ENCODE results near the gene GMPPA. TPM values are rescaled to one million over a fixed set of nuclear protein-coding genes. Genes with fewer than 3 reads are reported as not detected.
A peak's percentile ranks its signal among the peaks of the same experiment; 100 is the strongest.

Gene GMPPA
- total RNA-seq, 1 experiment from 2014 or later, result 47.0 TPM

DNA sequence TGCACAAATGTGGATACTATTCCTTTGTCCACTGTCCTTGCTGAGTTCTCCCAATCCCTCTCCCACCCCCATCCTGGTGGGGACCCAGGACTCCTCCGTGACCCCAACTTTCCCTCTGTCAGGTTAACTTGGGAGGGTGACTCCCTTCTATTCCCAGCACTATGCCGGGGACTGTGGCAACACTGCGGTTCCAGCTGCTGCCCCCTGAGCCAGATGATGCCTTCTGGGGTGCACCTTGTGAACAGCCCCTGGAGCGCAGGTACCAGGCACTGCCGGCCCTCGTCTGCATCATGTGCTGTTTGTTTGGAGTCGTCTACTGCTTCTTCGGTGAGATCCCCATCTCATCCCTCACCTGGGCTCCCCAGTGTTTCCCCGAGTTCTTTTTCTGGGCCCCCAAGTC, 45.9 kb downstream of the GMPPA start:
- Histone ChIP-seq H3K4me3 (no peak overlapping the region), H3K36me3 (peaks cover 22% of the 10 kb centered on the region), H3K4me1 (replicated peaks) (peaks cover 4% of the 10 kb centered on the region), H3K27ac (no peak overlapping the region), H3K27me3 (replicated peaks) (no peaks in the 10 kb centered on the region), H3K9me3 (replicated peaks) (no peaks in the 10 kb centered on the region)
- no peak for DNase-seq (ENCODE audit: low read depth in 1 of 2, low spot score in 2 of 2)

DNA sequence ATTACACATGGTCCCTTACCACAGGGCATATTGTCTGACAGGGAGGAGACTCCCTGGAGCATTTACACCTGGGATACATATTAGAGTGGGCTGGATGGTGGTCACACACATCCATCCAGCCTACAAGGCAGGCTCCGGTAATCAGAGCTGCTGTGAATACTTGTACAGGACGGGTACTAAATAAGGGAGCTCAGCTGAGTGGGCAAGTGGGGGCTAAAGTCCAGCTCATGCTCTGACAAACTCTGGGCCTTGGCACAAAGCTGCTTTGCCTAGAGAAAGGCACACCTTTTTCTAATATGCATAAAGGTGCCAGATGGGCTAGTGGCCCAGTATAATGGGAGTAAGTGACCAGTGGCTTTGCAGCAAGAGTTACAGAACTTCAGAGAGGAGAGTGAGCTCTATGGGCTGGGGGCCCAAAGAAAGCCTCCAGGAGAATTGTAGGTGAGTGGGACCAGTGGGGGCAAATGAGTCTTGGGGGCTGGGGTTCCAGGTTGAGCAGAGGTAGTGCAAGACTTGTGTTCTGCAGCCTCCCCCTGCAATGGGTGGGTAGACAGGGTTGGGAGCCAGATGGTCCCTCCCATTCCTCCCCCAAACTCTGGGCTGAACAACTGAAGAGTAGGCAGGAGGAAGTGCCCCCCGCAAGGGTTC, 46.7 kb downstream of the GMPPA start:
- Histone ChIP-seq H3K4me1 (replicated peaks) (peaks cover 4% of the 10 kb centered on the region), H3K27ac (no peak overlapping the region), H3K9me3 (replicated peaks) (no peaks in the 10 kb centered on the region), H3K4me3 (no peak overlapping the region), H3K27me3 (replicated peaks) (no peaks in the 10 kb centered on the region), H3K36me3 (peaks cover 15% of the 10 kb centered on the region)
- no peak for DNase-seq (ENCODE audit: low read depth in 1 of 2, low spot score in 2 of 2)

DNA sequence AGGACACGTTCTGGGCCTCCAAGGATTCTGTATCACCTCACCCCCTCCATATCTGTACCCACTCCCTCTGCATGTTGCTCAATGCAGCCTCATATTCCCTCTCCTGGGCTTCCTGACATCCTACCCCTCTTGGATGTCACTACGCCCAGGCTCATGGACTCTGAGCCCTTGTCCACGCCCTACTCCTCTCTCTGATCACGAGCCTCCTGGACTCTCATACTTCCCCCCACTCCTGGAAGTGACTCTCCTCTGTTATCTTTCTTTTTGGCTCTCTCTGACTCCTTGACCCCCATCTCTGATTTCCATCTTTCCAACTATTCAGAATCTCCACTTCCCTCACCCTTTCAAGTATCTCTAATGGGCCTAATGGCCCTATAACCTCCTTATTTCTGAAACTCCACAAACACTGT, 47.3 kb downstream of the GMPPA start:
- no peak overlapping the region for H3K4me3 ChIP-seq
- no peak for DNase-seq (ENCODE audit: low read depth in 1 of 2, low spot score in 2 of 2)
- peaks cover 4% of the 10 kb centered on the region for H3K4me1 ChIP-seq (replicated peaks)
- H3K27ac ChIP-seq, result no peak overlapping the region
- no peaks in the 10 kb centered on the region for H3K27me3 ChIP-seq (replicated peaks)
- peaks cover 9% of the 10 kb centered on the region for H3K36me3 ChIP-seq
- H3K9me3 ChIP-seq (replicated peaks), result no peaks in the 10 kb centered on the region

DNA sequence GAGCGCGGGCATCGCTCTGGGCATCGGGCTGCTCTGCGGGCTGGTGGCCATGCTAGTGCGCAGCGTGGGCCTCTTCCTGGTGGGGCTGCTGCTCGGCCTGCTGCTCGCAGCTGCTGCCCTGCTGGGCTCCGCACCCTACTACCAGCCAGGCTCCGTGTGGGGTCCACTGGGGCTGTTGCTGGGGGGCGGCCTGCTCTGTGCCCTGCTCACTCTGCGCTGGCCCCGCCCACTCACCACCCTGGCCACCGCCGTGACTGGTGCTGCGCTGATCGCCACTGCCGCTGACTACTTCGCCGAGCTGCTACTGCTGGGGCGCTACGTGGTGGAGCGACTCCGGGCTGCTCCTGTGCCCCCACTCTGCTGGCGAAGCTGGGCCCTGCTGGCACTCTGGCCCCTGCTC, 48.9 kb downstream of the GMPPA start:
- Histone ChIP-seq H3K27ac (no peak overlapping the region), H3K4me3 (no peak overlapping the region), H3K4me1 (replicated peaks) (peaks cover 16% of the 10 kb centered on the region), H3K9me3 (replicated peaks) (no peaks in the 10 kb centered on the region), H3K27me3 (replicated peaks) (no peaks in the 10 kb centered on the region), H3K36me3 (no peaks in the 10 kb centered on the region)
- DNase-seq (ENCODE audit: low read depth in 1 of 2, low spot score in 2 of 2), result no peak

DNA sequence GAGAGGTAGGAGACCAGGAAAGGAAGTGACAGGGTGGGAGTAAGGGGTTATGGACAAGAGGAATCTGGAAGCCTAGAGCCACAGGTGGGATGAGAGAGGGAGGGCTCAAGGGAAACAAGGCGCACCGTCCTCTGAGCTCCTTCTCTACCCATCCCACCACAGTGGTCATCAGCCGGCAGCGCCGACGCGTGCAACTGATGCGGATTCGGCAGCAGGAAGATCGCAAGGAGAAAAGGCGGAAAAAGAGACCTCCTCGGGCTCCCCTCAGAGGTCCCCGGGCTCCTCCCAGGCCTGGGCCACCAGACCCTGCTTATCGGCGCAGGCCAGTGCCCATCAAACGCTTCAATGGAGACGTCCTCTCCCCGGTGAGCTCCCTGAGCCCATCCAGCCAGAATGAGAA, 50.3 kb downstream of the GMPPA start:
- H3K4me3 ChIP-seq, result no peak overlapping the region

DNA sequence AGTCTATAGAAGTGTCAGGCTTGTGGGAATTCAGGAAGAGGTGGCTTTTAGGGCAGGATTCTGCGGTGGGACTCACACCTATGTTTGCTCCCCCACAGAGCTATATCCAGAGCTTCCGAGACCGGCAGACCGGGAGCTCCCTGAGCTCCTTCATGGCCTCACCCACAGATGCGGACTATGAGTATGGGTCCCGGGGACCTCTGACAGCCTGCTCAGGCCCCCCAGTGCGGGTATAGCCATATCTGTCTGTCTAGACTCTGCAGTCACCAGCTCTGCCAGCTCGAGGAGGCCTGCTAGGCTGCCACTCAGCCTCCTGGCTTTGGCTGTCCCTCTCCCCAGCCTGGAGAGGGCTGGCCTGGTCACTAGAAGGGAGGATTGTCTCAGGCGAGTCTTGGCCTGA, 50.9 kb downstream of the GMPPA start:
- DNase-seq (ENCODE audit: low read depth in 1 of 2, low spot score in 2 of 2), result no peak
- Histone ChIP-seq H3K4me3 (no peak overlapping the region), H3K27ac (no peak overlapping the region), H3K4me1 (replicated peaks) (peaks cover 17% of the 10 kb centered on the region), H3K27me3 (replicated peaks) (no peaks in the 10 kb centered on the region), H3K36me3 (no peaks in the 10 kb centered on the region), H3K9me3 (replicated peaks) (no peaks in the 10 kb centered on the region)

More for the DNA sequence above, 50.3 kb downstream of the GMPPA start:
- Histone ChIP-seq H3K36me3 (no peaks in the 10 kb centered on the region), H3K9me3 (replicated peaks) (no peaks in the 10 kb centered on the region), H3K27ac (no peak overlapping the region), H3K4me1 (replicated peaks) (peaks cover 20% of the 10 kb centered on the region), H3K27me3 (replicated peaks) (no peaks in the 10 kb centered on the region)
- DNase-seq (ENCODE audit: low read depth in 1 of 2, low spot score in 2 of 2), result no peak

DNA sequence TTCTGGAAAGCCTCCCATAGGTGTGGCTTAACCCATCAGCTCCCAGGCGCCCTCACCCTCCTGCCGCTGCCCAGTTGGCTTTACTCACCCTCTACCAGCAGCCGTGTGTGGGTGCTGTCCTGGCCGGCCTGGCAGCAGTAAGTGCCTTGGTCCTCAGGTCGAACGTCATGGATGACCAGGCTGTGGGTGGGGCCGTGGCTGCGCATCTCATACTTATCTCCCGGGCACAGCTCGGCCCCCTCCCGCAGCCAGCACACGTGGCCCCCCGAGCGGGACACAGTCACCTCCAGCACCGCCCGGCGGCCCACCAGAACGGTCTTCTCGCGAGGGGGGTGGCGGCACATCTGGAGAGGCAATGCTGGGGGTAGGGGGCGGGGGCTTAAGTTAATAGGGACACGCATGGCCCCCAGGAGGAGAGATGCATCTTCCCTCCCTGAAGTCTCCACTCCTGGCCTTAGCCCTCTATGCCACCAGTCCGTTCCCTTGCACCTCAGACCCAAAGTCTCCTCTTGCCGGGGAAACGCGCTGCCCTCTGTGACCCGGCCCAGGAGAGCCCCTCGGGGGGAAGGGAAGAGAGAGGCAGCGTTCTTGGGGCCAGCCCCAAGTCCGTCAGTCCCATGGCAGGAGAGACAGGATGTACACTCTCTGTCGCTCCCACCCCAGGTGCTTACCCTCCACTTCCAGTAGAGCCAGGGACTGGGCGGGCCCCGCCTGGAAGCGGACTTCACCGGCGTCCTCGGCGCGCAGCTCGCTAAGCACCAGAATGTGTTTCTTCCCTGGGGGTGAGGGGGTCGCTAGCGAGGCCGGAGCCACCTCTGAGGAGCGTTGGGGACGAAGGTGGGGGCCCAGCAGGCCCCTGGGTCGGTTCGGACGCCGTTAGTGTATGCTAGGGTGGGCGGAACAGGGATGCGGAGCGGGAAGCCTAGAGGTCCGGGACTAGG, 53.0 kb downstream of the GMPPA start:
- peaks cover 17% of the 10 kb centered on the region for H3K4me1 ChIP-seq (replicated peaks)
- no peaks in the 10 kb centered on the region for H3K9me3 ChIP-seq (replicated peaks)
- peak overlapping the region; percentile 52 for H3K4me3 ChIP-seq
- DNase-seq (ENCODE audit: low read depth in 1 of 2, low spot score in 2 of 2), result peak in 1 of 2 experiments; percentile 57
- no peaks in the 10 kb centered on the region for H3K36me3 ChIP-seq
- H3K27me3 ChIP-seq (replicated peaks), result no peaks in the 10 kb centered on the region
- no peak overlapping the region for H3K27ac ChIP-seq

DNA sequence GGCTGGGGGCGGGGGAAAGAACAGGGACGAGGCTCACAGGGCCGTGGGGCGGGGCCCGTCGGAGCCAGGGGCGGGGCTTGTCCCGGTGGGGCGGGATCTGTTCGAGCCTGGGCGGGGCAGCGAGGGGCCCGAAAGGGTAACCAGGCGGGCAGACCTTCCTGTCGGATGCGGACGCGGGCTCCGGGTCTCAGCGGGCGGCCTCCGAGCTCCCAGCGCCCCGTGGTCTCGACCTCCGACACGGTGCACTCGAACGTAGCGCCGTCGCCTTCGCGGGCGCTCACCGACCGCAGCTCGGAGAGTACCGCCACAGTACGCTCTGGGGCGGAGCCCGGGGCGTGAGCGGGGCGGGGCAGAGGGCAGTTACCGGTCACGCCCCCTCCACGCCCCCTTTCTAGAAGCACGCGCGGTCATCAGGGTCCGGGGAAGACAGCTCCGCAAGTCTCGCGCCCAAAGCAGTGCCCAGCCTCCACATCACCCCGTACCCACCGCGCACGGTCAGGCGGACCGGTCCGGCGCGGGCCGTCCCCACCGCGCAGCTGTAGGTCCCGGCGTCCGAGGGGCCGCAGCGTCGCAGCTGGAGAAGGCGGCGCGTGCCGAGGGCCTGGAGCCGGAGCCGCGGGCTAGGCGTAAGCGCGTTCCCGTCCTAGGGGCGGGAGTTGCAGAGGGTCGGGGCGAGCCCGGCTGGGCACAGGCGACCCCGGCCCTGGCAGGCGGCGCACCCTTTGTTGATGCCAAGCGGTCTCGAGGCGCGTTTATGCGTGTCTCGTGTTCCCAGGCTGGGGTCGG, 53.9 kb downstream of the GMPPA start:
- H3K27ac ChIP-seq, result no peak overlapping the region
- peak overlapping the region; percentile 52 for H3K4me3 ChIP-seq
- peak; percentile 90 to 97 for DNase-seq (ENCODE audit: low read depth in 1 of 2, low spot score in 2 of 2)
- no peaks in the 10 kb centered on the region for H3K36me3 ChIP-seq
- no peaks in the 10 kb centered on the region for H3K27me3 ChIP-seq (replicated peaks)
- H3K9me3 ChIP-seq (replicated peaks), result no peaks in the 10 kb centered on the region
- H3K4me1 ChIP-seq (replicated peaks), result peaks cover 17% of the 10 kb centered on the region

DNA sequence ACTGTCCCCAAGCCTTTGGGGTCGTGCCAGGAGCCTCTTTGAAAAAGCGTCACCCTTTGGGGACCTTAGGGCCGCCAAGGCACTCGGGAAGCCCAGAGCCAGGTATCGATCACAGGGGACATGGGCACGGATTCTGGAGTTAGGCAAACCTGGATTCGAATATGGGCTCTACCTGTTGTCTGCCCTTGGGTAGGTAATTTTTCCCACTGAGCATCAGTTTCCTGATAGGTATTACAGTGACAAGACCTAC, 54.4 kb downstream of the GMPPA start:
- peaks cover 17% of the 10 kb centered on the region for H3K4me1 ChIP-seq (replicated peaks)
- no peak for DNase-seq (ENCODE audit: low read depth in 1 of 2, low spot score in 2 of 2)
- H3K36me3 ChIP-seq, result no peaks in the 10 kb centered on the region
- H3K27me3 ChIP-seq (replicated peaks), result no peaks in the 10 kb centered on the region
- no peaks in the 10 kb centered on the region for H3K9me3 ChIP-seq (replicated peaks)
- no peak overlapping the region for H3K27ac ChIP-seq
- peak overlapping the region; percentile 52 for H3K4me3 ChIP-seq

DNA sequence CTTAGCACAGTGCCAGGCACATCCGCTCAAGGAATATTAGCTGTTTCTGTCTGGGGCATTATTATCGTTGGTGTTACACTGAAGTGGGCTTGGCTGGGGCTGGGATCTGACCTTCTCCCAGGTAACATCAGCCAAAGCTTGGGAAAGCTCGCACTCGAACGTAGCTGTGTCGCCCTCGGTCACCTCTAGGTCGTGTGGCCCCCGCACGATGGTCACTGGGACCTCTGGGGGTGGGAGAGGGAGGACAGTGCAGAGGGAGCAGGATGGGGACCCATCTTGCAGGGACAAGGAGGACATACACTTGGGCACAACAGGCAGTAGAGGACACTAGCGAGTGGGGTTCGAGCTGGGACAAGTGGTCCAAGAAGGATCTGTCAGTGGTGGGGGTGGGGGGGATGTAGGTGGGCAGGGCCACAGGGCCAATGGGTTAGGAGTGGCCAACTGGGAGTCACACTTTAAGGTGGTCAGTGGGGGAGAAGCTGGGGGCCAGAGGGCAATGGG, 54.8 kb downstream of the GMPPA start:
- H3K4me3 ChIP-seq, result no peak overlapping the region

DNA sequence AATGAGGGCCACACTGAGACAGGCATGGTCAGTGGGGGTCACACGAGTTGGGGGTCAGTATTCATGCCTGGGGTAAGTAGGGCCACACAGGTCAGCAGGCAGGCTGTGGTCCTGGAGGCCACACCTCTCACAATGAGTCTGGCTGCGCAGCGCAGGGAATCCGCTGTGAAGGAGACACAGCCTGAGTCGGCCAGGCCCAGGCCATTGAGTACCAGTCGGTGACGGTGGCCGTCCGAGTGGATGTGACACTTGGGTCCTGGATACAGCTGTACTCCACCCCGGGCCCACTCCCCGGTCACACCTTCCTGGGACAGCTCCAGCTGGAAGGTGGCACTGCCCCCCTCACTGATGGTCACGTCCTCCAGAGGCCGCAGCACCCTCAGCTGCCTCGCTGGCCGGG, 55.7 kb downstream of the GMPPA start:
- H3K4me3 ChIP-seq, result no peak overlapping the region
- no peaks in the 10 kb centered on the region for H3K9me3 ChIP-seq (replicated peaks)
- no peak for DNase-seq (ENCODE audit: low read depth in 1 of 2, low spot score in 2 of 2)
- H3K36me3 ChIP-seq, result no peaks in the 10 kb centered on the region
- peaks cover 17% of the 10 kb centered on the region for H3K4me1 ChIP-seq (replicated peaks)
- no peak overlapping the region for H3K27ac ChIP-seq
- no peaks in the 10 kb centered on the region for H3K27me3 ChIP-seq (replicated peaks)

More for the DNA sequence above, 54.8 kb downstream of the GMPPA start:
- peaks cover 17% of the 10 kb centered on the region for H3K4me1 ChIP-seq (replicated peaks)
- no peak overlapping the region for H3K27ac ChIP-seq
- DNase-seq (ENCODE audit: low read depth in 1 of 2, low spot score in 2 of 2), result no peak
- H3K27me3 ChIP-seq (replicated peaks), result no peaks in the 10 kb centered on the region
- H3K36me3 ChIP-seq, result no peaks in the 10 kb centered on the region
- no peaks in the 10 kb centered on the region for H3K9me3 ChIP-seq (replicated peaks)

DNA sequence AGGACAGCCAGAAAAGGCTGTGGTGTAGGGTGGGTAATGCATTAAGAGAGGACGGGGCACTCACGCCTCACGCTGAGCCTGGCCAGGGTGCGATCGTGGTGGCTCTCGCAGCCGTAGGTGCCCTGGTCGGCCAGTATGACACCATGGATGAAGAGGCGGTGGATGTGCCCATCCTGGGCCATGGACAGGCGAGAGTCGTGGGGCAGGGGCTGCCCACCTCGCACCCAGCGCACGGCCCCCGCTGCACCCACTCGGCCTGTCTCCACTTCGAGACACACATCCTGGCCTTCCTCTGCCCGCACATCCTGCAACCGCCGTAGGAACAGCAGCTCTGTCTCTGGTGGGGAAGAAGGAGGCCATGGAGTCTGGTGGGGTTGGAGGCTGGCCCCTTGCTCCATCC, 57.3 kb downstream of the GMPPA start:
- peaks cover 17% of the 10 kb centered on the region for H3K4me1 ChIP-seq (replicated peaks)
- DNase-seq (ENCODE audit: low read depth in 1 of 2, low spot score in 2 of 2), result no peak
- H3K36me3 ChIP-seq, result no peaks in the 10 kb centered on the region
- no peak overlapping the region for H3K27ac ChIP-seq
- no peaks in the 10 kb centered on the region for H3K9me3 ChIP-seq (replicated peaks)
- no peaks in the 10 kb centered on the region for H3K27me3 ChIP-seq (replicated peaks)
- no peak overlapping the region for H3K4me3 ChIP-seq

DNA sequence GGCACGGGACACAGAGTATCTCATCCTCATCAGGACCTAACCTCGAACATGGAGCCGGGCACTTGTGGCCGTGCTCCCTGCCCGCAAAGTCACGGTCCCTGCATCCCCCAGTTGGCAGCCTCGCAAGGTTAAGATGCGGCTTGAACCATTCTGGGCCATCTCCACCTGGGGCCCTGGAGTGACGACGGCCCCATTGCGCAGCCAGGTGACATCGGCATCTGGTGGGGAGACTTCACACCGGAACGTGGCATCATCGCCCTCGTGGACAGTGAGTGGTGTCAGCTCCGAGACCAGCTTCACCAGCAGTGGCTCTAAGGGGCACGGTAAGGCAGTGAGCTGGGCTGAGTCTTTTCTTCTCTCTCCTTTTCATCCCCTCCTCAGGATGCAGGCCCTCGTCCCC, 57.7 kb downstream of the GMPPA start:
- H3K9me3 ChIP-seq (replicated peaks), result no peaks in the 10 kb centered on the region
- H3K4me1 ChIP-seq (replicated peaks), result peaks cover 14% of the 10 kb centered on the region
- DNase-seq (ENCODE audit: low read depth in 1 of 2, low spot score in 2 of 2), result no peak
- no peak overlapping the region for H3K4me3 ChIP-seq
- H3K36me3 ChIP-seq, result no peaks in the 10 kb centered on the region
- H3K27me3 ChIP-seq (replicated peaks), result no peaks in the 10 kb centered on the region
- H3K27ac ChIP-seq, result no peak overlapping the region
